Measurements from ENCODE around the gene OR2T8. TPM values are rescaled to one million over a fixed set of nuclear protein-coding genes. Genes with fewer than 3 reads are reported as not detected.

Gene OR2T8
- total and polyA plus RNA-seq, 2 of the 4 experiments (the other 2 are of a cell fraction) = not detected

DNA sequence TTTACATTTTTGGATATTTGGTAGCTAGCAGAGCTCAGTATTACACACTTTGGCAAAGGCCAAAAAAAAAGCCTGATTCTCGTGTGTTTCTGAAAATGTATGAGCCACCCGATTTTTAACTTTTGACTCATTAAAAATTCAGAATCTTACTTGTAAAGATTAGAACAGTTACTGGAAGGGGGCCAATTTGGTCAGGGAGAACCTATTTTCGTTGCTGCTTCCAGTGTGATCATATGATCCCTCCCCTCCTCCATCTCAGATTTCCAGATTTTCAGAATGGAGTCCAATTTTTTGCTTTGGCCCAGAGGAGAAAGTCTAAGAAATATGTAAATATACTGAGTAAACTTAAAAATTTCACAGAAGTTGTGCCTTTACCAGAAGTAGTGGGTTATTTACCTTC is 41.7 kb downstream of the OR2T8 start:
- H3K9me3 ChIP-seq (ENCODE audit: control insufficient read depth, insufficient read depth, low read length) = peaks cover 9% of the 10 kb centered on the region; the same call in 1 of the 2 replicates
- H3K27ac ChIP-seq (ENCODE audit: insufficient read depth, low read length) = no peak overlapping the region
- H2BK20ac ChIP-seq (ENCODE audit: low read depth, low read length) = no peak overlapping the region
- no peaks in the 10 kb centered on the region for H3K27me3 ChIP-seq (ENCODE audit: control insufficient read depth, insufficient read depth, low read length)
- H3K14ac ChIP-seq (replicated peaks; ENCODE audit: low read depth, low read length) = no peak overlapping the region
- no peak overlapping the region for H2BK120ac ChIP-seq (ENCODE audit: low read depth, low read length)
- DNase-seq = no peak
- ChIA-PET CTCF (no interaction called here), POLR2A (ENCODE audit: unreplicated experiment) (no interaction called here)
- in situ Hi-C loops (cut with MboI; ENCODE audit: low sequenced_read_pairs) (no loop called here), dilution Hi-C loops (cut with HindIII; ENCODE audit: low sequenced_read_pairs, unreplicated experiment) (no loop called here), intact Hi-C loops (cut with micrococcal nuclease) (no loop called here)
- H3K9me1 ChIP-seq (ENCODE audit: insufficient read depth, low read length) = no peaks in the 10 kb centered on the region
- BruUV-seq (replicated peaks) = no TSS peak
- H2AK5ac ChIP-seq (ENCODE audit: low read depth, low read length) = no peak overlapping the region
- no peak overlapping the region for H3K56ac ChIP-seq (ENCODE audit: extremely low read depth, insufficient read depth, low read length)
- no peak overlapping the region for H2BK5ac ChIP-seq (ENCODE audit: low read depth, low read length, poor library complexity, severe bottlenecking)
- H2AK9ac ChIP-seq (replicated peaks; ENCODE audit: low read depth, low read length, poor library complexity) = no peak overlapping the region
- H3K4me3 ChIP-seq (ENCODE audit: insufficient read depth, low read depth, low read length) = no peak overlapping the region
- H3K4me2 ChIP-seq (ENCODE audit: low read depth, low read length) = no peak overlapping the region
- TF ChIP-seq NFE2L2 (IDR thresholded peaks at IDR 0.05; ENCODE audit: low read depth, low read length) (no peak), CHD1 (IDR thresholded peaks at IDR 0.05; ENCODE audit: low read depth, low read length) (no peak), MAZ (IDR thresholded peaks at IDR 0.05; ENCODE audit: borderline replicate concordance, low read depth, low read length) (no peak), RFX5 (IDR thresholded peaks at IDR 0.05; ENCODE audit: low read depth, low read length) (no peak), CEBPB (IDR thresholded peaks at IDR 0.05; ENCODE audit: low read depth, low read length) (no peak), RAD21 (IDR thresholded peaks at IDR 0.05; ENCODE audit: low read length) (no peak), ELK1 (IDR thresholded peaks at IDR 0.05; ENCODE audit: borderline replicate concordance, low read depth, low read length) (no peak)
- no peak overlapping the region for H3K23ac ChIP-seq (ENCODE audit: low read depth, low read length)
- H2AFZ ChIP-seq (replicated peaks; ENCODE audit: low read length, poor library complexity) = no peak overlapping the region
- H3K9ac ChIP-seq (ENCODE audit: low read depth, low read length) = no peak overlapping the region
- H4K8ac ChIP-seq (ENCODE audit: low read depth in 2 of 2, low read length in 2 of 2) = no peak overlapping the region
- H3K4ac ChIP-seq (ENCODE audit: low read depth, low read length) = no peak overlapping the region
- H4K91ac ChIP-seq (ENCODE audit: insufficient read depth, low read depth, low read length) = no peak overlapping the region
- no CpG with 5 or more reads among the region's 3 CpGs for WGBS, 2 experiments (ENCODE audit: extremely low coverage in 2 of 2, insufficient read length in 1 of 2)
- no peak overlapping the region for H3K18ac ChIP-seq (ENCODE audit: low read depth, low read length)
- no peaks in the 10 kb centered on the region for H3K79me1 ChIP-seq (ENCODE audit: low read depth in 1 of 2, low read length in 2 of 2)
- ATAC-seq (ENCODE audit: low read depth) = no peak
- H4K5ac ChIP-seq (ENCODE audit: low read depth, low read length) = no peak overlapping the region
- no peaks in the 10 kb centered on the region for H3K4me1 ChIP-seq (ENCODE audit: control insufficient read depth, insufficient read depth, low read length)
- no peaks in the 10 kb centered on the region for H3K36me3 ChIP-seq (ENCODE audit: control insufficient read depth, insufficient read depth, low read length)
- H4K20me1 ChIP-seq (ENCODE audit: insufficient read depth, low read length) = no peaks in the 10 kb centered on the region
- H2BK15ac ChIP-seq (ENCODE audit: low read depth, low read length) = no peak overlapping the region

All from IMR-90 (cell line).